Measurements from ENCODE around the gene AHSG.

DNA sequence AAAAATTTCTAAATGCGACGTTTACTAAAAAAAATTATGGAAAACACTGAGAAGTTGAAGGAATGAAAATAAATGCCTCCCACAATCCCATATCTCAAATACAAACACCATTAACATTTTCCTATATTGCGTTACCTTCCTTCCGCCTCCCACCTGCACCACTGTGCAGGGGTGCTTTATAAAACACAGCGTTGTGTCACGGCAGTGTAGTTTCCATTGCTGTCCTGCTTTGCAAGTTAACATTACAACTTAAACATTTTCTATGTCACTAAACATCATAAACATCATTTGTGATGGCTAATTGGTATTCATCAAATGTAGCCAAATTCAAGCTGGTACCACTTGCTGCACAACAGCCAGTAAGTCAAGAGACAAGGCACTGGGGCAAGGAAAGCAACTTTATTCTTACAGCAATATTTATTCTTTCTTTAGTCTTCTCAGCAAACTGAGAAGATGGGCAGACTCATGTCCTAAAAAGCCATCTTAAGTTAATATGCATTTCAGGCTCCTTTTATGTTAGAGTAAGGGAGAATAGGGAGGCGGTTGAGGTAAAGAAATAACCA is 15.1 kb downstream of the AHSG start:
- TF ChIP-seq, protein P1, sequence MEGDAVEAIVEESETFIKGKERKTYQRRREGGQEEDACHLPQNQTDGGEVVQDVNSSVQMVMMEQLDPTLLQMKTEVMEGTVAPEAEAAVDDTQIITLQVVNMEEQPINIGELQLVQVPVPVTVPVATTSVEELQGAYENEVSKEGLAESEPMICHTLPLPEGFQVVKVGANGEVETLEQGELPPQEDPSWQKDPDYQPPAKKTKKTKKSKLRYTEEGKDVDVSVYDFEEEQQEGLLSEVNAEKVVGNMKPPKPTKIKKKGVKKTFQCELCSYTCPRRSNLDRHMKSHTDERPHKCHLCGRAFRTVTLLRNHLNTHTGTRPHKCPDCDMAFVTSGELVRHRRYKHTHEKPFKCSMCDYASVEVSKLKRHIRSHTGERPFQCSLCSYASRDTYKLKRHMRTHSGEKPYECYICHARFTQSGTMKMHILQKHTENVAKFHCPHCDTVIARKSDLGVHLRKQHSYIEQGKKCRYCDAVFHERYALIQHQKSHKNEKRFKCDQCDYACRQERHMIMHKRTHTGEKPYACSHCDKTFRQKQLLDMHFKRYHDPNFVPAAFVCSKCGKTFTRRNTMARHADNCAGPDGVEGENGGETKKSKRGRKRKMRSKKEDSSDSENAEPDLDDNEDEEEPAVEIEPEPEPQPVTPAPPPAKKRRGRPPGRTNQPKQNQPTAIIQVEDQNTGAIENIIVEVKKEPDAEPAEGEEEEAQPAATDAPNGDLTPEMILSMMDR (IDR thresholded peaks at IDR 0.05), result no peak
- no peak for TF ChIP-seq POLR2A (IDR thresholded peaks at IDR 0.05)

Data from adrenal gland (tissue), 5 donors.